A172 (cell line): ENCODE data around the gene LUZP2. TPM values are rescaled to one million over a fixed set of nuclear protein-coding genes. Genes with fewer than 3 reads are reported as not detected.

Experiments
- DNase-seq: peaks from one replicate; pipeline ENCODE4 v3.0.0-alpha.2; 2015; ENCODE audit warnings: low spot score
- total RNA-seq: library from RNA; depleted of rRNA; stranded (reverse); fragments of >200 nt; shearing (Covaris generic); gene quantifications from 2 replicates; pipeline ENCODE4 v1.2.3, GENCODE V29; 2014

Gene LUZP2
- total RNA-seq, 1 experiment from 2014 or later, result not detected

DNA sequence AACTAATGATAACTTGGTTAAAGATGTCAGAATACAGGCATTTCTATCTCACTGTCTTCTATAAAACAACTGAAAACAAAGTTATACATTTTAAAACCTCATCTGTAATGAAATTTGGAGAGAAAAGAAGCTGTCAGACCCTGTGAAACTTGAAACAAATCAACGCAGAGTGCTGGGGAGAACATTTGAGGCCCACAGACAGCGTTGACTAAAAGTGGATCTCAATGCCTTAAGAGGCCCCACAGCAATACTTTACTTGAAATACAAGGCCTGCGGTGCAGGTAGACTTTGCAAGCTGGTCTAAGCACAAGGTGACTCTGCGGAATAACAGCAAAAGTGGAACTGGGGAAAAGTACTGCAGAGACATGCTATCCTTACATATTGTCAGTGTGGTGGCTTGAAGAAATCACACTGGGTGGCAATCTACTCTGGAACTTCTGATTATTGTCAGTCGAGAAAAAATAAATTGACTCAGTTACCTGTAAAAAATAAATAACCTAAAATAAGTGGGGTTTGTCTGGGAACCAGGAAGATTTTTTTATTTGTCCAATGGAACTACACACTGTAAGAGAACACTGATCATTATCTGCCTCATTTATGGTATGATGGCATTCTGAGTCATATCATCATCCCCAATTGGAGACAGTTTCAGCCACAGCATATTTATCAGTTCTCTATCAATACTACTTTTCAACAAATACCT is 138.9 kb downstream of the LUZP2 start:
- peak; percentile 18 for DNase-seq

DNA sequence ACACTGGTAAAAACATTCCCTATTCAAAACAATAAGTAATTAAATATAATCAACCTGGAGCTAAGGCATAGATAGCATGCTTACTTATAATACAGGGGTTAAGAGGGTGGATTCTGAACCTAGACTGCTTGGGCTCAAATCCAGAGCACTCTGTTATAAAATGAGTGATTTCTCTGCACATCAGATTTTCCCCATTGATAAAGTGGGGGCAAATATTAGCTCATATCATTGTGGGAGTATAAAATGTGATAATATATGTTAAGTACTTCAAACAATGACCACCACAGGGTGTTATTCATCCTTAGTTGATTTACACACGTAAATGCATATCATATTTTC is 139.4 kb downstream of the LUZP2 start:
- no peak for DNase-seq

DNA sequence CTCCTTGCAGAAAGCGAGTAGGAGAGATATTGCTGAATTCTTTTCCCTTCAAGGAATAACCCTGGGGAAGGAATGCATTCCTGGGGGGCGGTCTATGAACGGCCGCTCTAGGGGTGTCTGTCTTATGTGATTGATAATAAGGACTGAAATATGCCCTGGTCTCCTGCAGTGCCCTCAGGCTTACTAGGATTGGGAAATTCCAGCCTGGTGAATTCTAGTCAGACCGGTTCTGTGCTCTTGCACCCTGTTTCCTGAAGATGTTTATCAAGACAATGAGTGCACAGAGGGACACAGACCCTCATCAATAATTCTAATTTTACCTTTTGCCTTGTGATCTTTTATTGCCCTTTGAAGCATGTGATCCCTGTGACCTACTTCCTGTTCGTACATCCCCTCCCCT is 140.7 kb downstream of the LUZP2 start:
- no peak for DNase-seq

DNA sequence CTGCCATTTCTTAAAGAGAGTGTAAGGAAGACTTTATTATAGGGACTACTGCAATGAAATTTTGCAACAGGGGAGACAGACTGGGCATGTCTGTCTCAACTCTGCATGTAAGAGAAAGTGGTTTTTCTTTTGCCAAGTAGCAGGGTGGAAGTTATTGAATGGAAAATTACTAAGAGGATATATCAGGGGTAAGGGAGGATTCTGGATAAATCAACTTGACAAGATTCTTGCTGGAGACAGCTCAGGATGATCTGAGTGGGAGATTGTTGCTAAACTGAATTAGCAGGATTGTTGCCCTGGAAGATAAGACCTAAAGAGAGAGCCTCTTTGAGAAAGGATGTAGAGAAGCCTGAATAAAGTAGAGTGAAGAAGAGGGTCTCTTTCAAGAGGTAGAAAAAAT is 145.8 kb downstream of the LUZP2 start:
- no peak for DNase-seq

DNA sequence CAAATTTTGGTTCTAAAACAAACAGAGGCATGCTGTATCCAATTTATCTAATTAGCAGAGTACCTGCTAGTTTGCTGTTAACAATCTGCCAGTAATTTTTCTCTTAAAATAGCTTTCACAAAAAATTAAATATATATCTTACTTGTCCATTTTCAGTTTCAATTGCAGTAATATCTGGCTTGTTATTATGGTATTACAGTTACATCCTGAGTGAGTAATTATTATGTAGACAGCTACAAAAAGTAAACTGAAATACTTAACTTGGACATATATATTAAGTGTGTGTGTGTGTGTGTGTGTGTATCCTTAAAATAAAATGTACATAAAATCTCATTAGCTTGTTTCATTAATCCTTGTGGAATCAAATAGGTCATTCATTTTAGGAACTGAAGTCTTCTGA is 148.7 kb downstream of the LUZP2 start:
- DNase-seq, result no peak

DNA sequence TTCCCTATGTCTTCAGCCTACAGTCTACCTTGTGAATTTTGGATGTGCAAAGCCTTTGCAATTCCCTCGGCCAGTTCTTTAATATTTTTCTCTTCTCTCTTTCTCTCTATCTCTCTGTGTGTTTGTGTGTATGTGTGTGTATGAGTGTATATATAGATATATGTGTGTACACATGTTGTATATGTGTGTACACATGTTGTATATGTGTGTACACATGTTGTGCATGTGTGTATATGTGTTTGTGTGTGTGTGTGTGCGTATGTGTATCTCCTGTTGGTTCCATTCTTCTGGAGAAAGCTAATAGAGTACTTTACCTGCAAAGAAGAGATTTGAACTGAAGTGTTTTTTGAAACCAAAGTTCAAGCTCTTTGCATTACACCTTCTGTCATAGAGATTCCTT is 155.0 kb downstream of the LUZP2 start:
- DNase-seq, result no peak

DNA sequence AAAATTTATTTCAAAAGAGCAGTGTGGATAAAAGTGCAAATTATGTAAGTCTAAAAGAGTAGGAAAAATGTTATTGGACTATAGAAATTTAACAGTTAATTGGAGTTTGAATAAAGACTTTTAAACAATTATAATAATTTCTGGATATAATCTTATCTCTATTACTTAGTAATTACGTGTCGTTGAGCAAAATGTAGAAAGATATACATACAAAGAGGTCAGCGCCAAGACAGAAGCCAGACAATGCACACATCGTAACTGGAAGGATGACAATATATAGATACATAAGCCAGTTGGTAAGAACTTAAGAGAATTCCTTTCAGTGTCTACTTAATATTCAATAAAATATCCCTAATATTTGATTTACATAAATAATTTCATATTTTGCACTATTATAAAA is 157.0 kb downstream of the LUZP2 start:
- DNase-seq, result no peak

DNA sequence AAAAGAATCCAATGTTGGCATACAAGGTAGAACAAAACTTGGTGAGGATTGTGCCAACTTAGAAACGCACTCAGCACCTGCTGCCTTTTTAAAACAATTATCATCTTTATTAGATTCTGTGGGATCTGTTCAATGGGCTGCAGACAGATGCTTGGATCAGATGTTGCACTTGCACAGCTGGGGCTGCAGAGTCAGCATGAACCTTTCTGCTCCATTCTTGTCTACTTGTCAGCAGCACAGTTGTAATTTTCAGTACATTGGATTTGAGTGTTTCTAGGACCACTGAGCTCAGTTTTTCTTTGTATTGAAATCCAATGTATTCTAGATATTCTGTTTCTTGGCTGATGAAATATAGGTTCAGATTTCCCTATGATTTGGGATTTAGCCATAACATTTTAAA is 164.5 kb downstream of the LUZP2 start:
- no peak for DNase-seq

DNA sequence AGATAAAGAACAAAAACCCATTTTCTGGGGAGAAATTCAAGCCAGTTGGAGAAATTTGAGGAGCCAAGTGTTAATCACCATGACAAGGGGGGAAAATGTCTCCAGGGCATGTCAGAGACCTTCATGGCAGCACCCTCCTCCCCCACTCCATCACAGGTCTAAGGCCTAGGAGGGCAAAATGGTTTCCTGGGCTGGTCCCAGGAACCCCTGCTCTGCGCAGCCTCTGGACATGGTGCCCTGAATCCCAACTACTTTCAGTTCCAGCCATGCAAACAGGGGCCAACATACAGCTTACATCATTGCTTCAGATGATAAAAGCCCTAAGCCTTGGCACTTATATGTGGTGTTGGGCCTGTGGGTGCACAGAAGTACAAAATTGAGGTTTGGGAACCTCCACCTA is 167.5 kb downstream of the LUZP2 start:
- DNase-seq, result no peak

DNA sequence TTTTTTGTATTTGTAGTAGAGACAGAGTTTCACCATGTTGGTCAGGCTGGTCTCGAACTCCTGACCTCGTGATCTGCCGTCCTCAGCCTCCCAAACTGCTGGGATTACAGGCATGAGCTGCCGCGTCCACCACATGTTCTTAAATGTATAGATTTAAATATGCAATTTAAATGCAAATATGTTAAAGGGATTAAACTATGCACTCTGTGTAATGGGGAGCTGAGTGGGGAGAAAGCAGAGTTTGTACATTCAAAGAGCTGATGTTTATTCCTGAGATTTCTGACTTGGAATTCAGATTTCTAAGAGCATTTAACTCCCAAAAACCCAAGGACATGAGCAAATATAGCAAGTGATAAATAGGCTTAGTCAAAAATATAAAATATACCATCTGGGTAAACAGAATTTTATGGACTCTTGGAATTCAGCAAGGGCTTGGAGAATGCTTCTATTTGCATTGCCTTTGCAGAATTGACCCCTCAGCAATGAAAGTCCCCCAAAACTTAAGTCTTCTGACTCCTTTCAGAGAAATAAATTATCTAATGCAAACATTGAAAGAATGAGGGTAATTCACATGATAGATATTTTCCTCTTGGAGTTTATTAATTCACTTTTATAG is 170.6 kb downstream of the LUZP2 start:
- no peak for DNase-seq

DNA sequence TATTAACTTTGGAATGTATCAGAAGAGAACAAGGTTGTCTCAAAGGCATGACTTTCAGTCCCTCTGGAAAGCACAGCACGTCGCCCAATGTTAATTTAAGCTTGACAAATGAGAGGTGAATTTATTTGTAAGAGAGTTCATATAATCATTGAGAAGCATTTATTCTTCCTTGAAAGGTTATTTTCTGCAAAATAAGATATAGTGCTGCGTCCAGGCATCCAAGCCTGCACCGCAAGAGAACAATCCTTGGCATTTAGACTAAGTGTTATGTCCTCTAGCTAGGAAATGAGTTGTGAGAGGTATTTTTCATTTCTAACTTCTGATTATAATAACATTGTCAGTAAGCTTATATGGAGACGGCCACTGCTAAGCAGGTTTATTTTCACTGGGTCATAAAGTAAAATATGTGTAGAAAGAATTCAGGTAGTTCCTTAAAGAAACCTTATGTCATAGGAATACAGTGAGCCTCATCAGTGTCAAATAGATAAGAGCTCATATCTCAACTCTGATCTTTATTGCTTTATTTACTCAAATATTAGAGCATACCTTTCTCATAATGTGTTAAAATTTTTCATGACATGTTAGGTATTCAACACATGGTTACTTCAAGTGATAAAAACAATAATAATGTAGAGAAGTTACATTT is 182.0 kb downstream of the LUZP2 start:
- no peak for DNase-seq

DNA sequence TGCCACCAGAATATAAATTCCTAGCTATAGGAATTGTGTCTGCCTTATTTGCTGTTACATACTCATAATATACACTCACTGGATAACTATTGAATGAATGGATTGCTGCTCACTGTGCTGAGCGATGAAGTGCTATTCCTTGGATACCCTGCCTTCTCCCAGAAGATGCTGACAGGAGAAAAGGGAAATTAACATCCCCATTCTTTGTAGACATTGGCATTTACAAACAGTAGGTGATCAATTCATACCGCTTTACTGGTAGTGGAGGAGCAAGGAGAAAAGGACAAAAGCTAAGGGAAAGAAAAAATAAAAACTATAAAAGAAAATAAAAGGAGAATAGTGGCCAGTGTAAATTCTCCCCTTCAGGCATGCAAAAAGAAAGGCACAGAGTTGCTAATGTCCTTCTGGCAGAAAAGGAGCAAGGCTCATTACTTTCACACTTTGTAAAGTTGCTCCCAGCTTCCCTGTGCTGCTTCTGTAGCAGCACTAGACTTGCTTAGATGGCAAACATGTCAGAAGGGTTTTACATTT is 183.0 kb downstream of the LUZP2 start:
- no peak for DNase-seq

DNA sequence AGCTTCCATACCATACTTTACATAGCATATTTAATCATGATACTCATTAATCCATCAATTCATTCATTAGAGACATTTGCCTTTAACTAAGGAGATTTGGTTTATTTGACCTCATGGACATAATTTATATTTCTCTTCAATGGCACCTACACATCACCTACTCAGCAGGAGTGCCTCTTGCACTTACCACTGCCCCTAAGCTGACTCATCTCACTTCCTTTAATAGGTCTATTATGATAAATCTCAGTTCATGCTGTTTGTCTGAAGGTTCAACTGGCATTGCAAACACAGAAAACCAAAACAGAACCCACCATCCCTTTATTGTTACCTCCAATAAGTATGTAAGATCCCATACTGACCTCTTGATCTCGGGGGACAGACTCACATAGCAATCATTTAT is 186.7 kb downstream of the LUZP2 start:
- peak; percentile 5 for DNase-seq

DNA sequence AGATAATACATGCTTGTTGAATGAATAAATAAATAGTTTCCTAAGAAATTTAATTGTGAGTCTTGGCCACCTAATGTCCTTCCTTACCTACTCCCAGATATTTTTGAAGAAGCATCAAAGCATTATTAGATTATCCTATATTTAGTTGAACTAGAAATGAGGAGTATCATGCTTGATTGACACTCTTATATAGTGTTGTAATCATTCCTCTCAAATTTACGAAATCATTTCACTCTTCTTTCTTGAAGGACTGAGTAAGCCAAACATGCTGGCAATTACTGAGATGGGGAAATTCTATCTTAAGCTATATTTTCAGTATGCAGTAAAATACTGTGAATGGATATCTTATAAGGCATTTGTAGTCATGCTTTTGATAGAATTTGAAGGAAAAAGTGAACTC is 189.0 kb downstream of the LUZP2 start:
- no peak for DNase-seq

DNA sequence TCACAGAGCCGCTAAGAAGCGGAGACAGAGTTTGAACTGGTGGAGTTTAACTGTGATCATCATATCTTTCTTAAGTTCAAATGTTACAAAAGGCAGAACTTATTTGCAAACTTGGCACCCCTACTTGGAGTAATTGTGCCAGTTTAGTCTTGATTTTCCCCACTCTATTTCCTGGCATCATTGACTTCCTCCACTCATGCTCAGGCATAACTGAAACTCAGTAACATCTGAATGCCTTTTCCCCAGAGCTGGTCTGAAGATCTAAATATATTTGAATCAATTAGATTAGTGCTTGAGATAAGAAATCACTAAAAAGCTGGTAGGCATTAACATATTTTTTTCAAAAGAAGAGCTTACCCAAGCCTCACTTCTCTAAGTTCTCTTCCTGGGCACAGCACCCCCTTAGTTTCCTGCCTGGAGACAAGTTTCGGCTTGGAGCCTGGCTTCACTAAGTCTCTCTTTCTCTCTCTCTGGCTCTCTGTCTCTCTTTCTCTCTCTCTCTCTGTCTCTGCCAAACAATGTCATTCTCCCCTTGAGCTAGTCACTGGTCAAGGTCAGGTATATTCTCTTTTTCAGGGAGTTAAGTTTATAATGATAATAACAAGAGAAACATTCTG is 190.8 kb downstream of the LUZP2 start:
- no peak for DNase-seq

DNA sequence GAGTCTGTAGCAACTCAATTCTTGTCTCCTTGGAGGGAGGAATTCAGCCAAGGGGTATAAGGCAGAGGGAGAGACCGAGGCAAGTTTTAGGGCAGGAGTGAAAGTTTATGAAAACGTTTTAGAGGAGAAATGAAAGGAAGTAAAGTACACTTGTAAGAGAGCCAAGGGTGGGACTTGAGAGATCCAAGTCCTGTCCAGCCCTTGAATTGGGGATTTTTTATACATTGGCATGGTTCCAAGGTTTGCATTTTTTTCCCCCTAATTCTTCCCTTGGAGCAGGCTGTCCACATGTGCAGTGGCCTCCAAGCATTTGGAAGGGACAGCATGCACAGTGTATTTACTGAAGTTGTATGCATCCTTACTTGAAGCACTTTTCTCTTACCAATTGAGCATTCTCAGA is 192.1 kb downstream of the LUZP2 start:
- DNase-seq, result no peak

DNA sequence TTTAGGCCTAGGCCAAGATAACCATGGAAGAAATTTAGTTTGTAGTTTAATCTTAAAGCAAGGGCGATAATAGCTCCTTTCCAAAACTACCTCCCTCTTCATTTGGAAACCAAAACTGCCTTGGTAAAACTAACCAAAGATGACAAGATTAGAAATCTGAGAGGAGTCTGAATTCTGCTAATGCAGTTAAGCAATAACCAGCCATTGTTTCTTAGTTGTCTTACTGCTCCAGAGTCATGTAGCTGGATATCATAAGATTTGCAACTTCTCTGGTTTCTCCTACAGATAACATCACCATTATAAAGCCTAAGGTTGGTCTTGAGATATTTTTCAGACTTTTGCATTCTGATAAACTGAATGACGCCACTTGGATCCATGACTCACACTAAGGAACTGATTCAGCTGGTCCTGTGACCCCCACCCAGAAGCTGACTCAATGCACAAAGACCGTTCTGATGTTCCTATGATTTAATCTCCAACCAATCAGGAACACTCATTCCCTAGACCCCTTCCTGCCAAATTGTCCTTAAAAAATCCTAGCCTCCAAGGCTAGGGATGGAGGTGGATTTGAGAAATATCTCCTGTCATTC is 200.8 kb downstream of the LUZP2 start:
- peak; percentile 55 for DNase-seq

DNA sequence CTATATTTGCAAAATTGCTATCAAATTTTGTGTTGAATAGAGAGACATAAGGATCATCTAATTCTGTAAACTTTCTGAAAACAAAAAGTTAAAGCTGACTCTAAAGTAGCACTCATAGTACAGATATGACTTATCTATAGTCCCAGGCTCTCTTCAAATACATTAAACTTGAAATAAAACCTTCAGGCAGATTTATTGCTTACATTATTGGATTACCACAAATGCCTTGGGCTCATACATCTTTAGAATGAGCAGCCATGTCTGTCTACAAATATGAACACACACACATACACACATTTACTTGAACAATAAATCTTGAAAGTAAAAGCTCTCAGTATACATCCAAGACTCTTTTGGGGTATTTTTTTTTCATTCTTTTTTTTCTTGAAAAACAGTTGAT is 207.9 kb downstream of the LUZP2 start:
- no peak for DNase-seq

DNA sequence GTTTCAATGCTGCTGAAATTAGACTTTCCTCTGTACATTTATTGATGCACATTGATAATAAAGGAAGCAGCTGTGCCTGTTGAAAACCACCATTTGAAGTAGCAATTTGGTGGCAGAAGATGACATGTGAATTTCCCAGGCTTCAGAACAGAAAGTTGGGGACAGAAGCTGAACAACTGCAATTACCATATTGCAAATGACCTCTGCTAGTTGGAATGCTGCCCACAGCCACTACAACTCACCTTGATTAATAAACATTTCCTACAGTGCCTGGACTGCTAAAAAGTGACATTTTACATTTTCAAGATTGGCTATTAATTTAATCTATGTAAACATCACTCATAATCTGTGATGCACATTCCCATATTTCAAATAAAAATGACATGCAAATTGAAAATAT is 208.6 kb downstream of the LUZP2 start:
- no peak for DNase-seq

DNA sequence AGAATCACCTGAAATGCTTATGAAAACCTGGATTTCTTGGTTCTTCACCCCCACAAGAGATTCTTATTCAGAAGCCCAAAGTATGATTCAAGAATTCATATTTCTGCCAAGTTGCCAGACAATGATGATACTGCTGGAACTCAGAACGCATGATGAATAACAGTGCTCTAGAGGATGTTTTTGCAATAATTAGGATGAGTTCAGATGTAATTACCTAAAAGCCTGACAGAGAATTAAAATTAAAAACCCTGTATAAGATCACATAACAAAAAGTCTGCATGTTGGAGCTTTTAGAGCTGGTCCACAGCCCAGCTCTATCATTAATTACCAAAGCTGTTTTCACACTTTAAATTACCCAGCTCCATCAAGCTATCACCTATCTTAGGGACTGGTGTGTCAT is 211.8 kb downstream of the LUZP2 start:
- DNase-seq, result no peak

DNA sequence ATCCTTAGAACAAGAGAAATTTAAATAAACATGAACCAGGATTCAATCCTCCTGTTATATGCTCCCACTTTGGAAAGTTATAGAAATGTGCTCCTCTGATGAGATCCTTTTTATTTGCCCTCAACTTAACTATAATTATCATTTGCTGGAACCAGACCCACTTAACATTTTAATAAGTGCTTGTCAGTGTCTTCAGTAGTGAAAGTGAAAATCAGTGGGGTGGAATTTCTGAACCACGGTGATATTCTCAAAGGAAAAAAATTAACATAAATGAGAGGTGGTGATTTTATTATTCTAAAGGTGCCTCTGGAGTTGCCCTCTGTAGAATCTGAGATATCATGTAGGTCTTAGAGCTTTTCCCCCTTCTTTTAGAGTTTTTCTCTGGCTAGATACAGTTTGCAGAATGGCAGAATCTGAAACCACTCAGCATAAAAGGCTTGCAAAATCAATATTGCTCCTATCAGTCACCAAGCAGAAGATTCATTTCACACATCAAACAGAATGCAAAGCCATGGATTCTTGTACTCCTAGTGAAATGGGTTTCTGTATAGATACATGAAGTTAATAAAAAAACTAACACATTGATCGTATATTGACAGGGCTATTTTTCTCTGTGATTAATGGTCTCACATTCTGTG is 213.2 kb downstream of the LUZP2 start:
- no peak for DNase-seq

DNA sequence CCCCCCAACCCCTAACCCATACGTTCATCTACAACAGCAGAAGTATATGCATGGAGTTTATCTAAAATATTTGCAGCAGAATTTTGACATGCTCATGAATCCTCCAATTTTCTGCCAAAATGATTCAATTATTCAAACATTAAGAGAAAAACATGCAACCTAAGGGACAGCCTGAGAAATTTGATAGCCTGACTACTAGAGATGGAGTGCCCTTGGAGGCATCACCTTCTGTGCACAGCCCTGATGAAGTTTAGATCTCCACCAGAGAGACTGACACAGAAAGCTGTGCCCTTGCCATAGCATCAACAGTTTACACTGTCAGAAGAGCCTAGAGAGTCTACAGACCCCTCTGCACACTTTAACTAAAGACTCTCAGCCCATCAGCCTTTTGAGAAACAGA is 217.7 kb downstream of the LUZP2 start:
- DNase-seq, result no peak
